GM18861 (cell line): ENCODE results near the gene XPO6.

Experiments
- ATAC-seq: cut with Tn5 transposase; IDR thresholded peaks from one replicate; pipeline ENCODE4 v1.9.1; 2021; ENCODE audit not compliant: unreplicated experiment

XPO6 gene

GRCh38 chr16:28092721-28093384, 118.9 kb downstream of the XPO6 start:
- ATAC-seq, result no peak

DNA sequence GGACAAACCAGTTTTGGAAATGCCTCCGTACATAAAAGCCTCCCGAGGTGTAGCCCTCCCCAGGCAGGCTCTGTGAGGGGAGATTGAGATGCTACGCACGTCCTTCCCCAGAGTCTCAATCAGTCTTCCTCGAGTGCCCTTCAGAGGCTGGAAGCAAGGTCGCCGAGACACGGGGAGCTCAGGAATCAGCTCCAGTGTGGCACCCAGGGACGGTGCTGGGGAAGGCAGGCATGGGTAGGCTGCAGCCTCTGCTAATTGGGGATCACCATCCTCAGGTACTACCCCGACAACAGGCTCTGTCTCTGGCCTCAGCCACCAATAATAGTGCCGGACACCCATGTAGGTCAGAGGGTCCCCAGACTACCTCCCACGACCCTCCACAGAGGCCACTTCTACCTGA, 120.1 kb downstream of the XPO6 start:
- no peak for ATAC-seq

DNA sequence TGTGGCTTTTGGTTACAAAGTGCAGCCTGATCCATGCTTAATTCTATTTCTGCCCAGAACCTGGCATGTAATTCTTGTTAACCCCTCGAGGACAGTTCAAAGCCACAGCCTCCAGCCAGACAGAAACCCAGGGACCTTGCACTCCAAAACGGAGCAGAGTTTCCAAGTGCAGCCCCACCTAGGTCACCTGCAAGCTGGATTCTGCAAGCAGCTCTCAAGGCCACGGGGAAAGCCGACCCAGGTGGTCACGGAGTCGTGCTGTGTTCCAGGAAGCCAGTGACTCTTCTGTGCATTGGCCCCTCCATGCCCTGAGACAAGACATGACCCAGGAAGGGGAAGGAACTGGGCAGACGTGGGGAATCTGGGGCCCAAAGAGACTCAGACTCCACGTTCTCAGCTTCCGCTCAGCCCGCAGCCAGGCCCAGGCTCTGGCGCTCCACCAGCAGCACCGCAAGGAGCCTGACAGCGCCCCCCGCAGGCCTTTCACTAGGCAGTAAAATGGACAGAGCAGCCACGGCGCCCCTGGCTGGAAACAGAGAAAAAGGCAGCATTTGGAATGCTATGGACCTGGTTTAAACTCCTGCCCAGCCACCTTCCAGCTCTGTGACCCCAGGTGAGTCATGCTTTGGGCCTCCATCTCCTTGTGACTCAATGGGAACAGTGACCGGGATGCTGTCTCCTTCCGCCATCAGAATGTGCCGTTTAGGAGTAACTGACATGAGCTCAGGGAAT, 121.0 kb downstream of the XPO6 start:
- ATAC-seq, result no peak

GRCh38 chr16:28089992-28090365, 121.8 kb downstream of the XPO6 start:
- no peak for ATAC-seq

- ATAC-seq, result no peak
Measured at GRCh38 chr16:28089205-28089991, 122.4 kb downstream of the XPO6 start.

DNA sequence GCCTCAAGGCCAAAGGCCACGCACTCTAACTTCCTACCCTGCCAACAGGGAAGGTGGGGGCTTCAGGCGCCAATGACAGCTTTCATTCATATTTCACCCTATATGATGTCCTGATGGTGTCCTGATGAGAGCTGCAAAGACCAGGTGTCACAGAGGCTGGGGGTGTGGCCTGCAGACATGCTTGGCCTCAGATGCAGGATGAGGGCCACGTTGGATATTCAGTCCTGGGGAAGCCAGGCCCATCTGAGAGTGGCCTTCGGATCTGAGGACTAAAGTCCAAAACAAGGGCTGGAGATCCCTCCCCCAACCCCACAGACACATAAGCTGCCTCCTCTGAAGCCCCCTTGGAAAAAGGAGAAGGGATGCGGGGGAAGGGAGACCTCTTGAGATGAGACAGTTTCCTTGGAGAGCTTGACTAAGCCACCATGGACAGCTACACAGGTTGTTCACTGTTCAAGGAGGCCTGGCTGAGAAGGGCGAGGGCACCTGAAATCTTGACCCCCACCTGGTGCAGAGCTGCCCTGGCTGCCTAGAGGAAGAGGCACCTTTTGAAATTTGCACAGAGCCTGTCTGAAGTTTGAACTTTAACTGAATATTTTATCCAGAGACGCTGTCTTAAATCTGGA, 124.0 kb downstream of the XPO6 start:
- ATAC-seq, result no peak

GRCh38 chr16:28087140-28087660, 124.6 kb downstream of the XPO6 start:
- no peak for ATAC-seq

DNA sequence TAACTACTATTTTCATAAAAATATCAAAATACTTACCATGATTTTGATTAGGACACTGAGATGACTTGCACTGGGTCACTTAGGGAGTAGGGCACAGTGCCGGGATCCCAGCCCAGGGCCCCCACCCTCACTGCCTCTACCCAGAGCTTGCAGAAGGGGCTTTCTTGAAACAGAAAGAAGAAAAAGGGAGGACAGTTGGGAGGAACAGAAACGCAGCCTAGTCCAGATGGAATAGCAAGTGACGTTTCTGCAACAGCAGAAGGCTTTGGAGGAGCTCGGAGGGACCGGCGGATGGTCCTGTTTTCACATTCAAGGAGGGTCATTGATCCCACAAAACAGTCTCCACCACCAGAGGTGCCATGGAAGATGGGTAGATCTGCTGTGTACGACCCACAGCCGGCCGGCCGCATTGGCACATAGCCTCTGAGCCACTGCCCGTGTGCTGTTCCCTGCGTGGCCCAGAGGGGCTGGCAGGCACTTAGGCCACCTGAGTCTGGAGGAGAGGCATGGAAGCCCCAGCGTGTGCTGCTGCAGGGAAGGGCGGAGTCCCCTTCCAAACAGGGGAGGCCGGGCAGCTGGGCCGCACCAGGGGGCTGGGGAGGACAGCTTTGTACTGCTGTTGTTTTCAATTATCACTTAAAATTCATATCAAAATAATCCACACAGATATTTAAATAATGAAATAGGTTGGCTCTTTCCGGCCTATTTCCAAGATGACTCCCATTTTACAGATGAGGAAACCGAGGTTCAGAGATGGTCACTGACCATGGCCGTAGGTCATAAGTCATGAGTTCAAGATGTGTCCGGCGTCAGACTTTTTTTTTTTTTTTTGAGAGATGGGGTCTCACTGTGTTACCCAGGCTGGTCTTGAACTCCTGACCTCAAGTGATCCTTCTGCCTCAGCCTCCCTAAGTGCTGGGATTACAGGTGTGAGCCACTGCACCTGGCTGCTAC, 125.3 kb downstream of the XPO6 start:
- ATAC-seq, result no peak

- ATAC-seq, result no peak
Measured at GRCh38 chr16:28085389-28086171, 126.2 kb downstream of the XPO6 start.

- no peak for ATAC-seq
Measured at GRCh38 chr16:28084209-28084608, 127.6 kb downstream of the XPO6 start.

DNA sequence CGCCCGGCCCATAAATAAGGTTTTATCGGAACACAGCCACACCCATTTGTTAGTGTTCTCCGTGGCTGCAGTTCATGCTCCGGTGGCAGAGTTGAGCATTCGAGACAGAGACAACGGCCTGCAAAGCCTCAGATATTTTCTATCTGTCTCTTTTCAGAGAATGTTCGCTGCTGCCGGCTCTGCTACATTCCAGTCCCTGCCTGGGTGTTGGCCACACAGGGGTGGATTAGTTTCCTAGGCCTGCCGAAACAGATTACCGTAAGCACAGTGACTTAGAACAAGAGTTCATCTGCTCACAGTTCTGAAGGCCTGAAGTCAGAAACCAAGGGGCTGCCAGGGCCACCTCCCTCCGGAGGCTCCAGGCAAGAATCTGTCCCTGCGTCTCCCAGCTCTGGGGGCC, 129.1 kb downstream of the XPO6 start:
- no peak for ATAC-seq

GRCh38 chr16:28081391-28081968, 130.3 kb downstream of the XPO6 start:
- ATAC-seq, result no peak

DNA sequence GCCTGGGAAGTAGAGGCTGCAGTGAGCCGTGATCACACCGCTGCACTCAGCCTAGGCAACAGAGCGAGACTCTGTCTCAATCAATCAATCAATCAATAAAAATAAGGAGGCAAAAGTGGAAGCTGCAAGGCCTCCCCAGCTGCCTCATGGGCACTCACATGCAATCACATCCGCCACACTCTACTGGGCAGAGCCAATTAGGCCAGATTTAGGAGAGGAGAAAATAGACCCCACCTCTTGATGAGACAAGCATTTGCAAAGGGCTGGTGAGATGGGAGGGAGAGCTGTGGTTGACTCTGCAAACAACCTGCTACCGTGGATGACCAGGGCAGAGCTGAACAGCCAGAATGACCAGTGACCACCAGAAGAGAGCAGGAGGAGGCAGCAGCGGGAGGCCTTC, 133.5 kb downstream of the XPO6 start:
- no peak for ATAC-seq

GRCh38 chr16:28073836-28074235, 137.9 kb downstream of the XPO6 start:
- ATAC-seq, result no peak

- ATAC-seq, result no peak
Measured at GRCh38 chr16:28072087-28072486, 139.7 kb downstream of the XPO6 start.

DNA sequence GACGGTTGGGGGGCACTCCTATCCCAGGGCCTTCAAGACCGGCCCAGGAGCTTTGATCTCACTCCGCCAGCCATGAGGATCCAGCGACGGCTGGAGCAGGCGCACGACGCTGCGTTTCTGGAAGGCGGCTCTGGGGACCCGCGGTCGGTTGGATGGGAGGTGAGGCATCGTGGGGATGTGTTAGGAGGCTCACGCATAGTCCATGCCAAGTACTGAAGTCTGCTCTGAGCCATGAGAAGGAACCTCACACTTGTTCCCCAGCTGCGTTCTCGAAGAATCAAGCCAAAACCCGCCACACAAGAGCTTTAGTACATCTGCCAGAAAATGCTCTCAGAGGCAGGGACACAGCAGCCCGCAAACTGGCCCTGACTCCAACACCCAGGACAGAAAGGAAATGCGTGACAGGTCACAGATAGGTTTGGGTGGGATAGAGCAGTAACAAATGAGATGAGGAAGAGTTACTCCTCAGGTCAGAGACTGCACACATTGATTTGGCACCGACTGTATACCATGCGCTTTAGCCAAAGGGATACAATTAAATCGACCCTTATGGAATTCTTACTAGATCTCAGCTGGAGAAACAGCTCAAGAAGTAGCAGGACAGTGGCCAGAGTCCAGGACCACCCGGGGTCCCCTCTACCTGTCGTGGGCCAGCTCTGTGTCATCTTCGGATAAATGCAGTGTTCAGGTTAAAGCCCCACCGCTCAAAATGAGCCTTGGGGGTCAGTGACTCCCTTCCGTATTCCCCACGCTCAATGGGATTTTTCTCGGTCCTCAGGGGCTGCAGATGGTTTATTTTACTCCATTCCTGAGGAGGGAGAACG, 141.6 kb downstream of the XPO6 start:
- ATAC-seq, result no peak

GRCh38 chr16:28068976-28069375, 142.8 kb downstream of the XPO6 start:
- ATAC-seq, result no peak
